Stimulated activated CD4-positive, alpha-beta T cell treated with anti-CD3 and anti-CD28 coated beads, TNF-alpha, amount 100 ng/mL, for 1 hour (primary cell): ENCODE results near the gene APOB.

ENCODE experiments used
- DNase-seq, 3 donors: peaks; one replicate each; pipeline ENCODE4 v3.0.0-alpha.2; 2020; ENCODE audit warnings: low read depth in 3 of 3, low spot score in 1 of 3

Gene APOB

GRCh38 chr2:21047141-21048009, 3.5 kb upstream of the APOB start:
- no peak for DNase-seq

- DNase-seq, result no peak
Measured at GRCh38 chr2:21046506-21046905, 2.6 kb upstream of the APOB start.

DNA sequence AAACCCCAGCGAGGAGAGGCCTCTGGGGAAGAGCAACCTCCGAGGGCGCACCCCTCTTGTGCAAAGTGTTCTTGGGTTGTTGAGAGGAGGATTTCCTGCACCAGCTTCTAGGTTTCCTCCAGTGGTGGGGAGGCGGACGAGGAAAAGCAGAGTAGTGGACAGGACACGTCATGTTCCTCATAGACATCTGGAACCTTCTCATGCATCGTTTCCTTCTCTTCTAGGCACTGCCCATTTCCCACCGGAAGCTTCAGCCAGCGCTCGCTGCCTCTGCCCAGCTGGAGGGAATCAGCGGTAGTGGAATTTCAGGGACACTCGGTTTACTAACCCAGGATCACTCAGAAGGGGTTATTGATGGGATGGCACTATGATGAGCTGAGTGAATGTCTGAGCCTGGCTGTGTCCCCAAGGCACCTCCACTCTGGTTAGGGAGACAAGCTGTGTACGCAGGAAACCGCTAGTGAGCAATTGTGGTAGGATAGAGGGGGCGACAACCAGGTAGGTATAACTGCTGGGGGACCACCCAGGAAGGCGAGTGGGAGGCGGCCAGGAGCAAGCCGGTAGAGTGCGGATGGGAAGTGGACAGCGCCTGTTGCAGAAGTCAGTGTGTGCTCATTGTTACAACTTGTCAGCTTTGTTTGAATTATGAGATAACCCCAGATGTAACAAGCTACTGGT, 960 bp upstream of the APOB start:
- DNase-seq, result no peak

DNA sequence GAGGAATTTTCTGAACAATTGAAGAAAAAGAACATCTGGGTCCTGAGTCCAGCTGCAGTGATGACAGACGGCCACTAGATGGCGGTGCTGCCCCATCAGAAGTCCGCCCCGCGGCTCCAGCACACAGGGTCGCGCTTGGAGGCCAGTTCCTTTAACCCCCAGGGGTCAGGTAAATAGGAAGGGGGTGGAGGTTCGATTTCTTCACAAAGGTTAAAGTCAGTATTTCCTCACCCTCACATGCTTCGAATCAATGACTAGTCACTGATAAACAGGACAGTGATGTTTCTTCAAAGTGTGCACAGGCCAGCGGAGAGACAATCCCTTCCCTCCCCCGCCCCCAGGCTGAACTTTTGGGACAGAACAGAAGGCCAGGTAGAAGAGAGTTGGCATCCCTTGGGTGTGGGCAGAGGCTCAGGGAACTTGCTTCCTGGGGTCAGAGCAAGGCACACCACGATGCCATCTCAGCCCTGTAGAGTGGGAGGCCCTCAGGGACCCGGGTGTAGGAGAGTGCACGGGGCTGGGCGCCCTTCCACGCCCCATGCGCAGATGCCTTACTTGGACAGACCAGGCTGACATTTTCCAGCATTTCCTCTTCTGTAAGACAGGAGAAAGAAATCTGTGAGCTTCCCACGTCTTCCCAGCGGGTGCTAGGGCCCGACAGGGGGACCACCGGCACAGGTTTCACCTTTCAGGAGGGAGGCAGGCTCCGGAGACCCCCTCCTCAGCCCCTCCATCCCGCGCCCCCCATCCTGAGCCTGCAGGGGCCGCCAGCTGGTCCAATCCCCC, 722 bp downstream of the APOB start:
- DNase-seq, result peak; percentile 0 to 51 (median 10)

DNA sequence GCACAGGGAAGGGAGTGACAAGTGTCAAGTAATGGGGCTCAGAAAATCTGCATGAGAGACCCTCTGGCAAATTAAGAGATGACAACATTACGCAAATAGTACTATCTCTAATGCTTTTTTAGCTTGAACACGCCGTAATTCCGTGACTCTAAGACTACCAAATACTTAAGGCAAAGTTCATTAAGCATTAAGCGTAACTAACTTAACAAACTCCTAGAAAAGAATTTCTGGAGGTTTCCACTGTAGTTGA, 1.2 kb downstream of the APOB start:
- no peak for DNase-seq

- no peak for DNase-seq
Measured at GRCh38 chr2:21041943-21042707, 1.7 kb downstream of the APOB start.

GRCh38 chr2:21041462-21041861, 2.4 kb downstream of the APOB start:
- DNase-seq, result no peak

GRCh38 chr2:21040468-21041377, 3.1 kb downstream of the APOB start:
- no peak for DNase-seq

GRCh38 chr2:21039979-21040467, 3.9 kb downstream of the APOB start:
- DNase-seq, result no peak

GRCh38 chr2:21039080-21039556, 4.8 kb downstream of the APOB start:
- no peak for DNase-seq

GRCh38 chr2:21038403-21039073, 5.3 kb downstream of the APOB start:
- no peak for DNase-seq

- DNase-seq, result no peak
Measured at GRCh38 chr2:21037671-21038108, 6.2 kb downstream of the APOB start.

- no peak for DNase-seq
Measured at GRCh38 chr2:21036708-21037670, 6.9 kb downstream of the APOB start.

- no peak for DNase-seq
Measured at GRCh38 chr2:21035974-21036707, 7.7 kb downstream of the APOB start.

DNA sequence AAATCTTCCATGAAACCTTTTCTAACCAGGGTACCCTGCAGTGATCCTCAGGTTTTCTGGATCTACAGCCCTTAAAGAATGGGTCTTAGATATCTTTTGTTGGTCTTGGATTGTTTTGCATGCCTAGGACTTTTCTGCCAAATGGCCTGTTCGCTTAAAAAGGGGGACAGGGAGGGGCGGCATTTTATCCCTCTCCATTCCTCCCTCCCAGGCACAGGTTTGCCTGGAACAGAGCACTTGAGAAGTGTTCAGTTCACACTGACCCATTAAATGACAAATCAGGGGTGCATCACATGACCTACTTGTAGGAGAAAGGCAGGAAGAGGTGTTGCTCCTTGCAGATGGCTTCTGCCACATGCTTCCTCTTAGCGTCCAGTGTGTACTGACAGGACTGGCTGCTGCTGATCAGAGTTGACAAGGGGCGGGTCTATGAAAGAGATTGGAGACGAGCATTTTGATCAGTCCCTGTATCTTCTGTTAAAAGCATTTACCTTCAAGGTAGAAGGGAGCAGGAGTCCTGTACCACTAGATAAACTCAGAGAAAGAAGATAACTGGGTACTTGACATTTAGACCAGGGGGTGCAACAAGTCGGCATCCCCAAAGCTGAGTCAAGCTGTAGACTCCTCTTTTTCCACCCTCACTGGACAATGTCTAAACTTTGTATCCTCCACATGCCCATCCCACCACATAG, 8.4 kb downstream of the APOB start:
- DNase-seq, result no peak

GRCh38 chr2:21034972-21035279, 8.9 kb downstream of the APOB start:
- DNase-seq, result no peak
